Measurements from ENCODE around the gene PSMG3. TPM values are rescaled to one million over a fixed set of nuclear protein-coding genes. Genes with fewer than 3 reads are reported as not detected.

Gene PSMG3
- total and polyA plus RNA-seq, 2 of the 8 experiments (the other 6 are each of a cell fraction or from before 2014, with no cell fraction given): 30.2 to 62.0 TPM

- FAIRE-seq: no peak
- Histone ChIP-seq H4K20me1 (replicated peaks in 1 of 2; ENCODE audit: control insufficient read depth in 1 of 2, insufficient read depth in 2 of 2, low read length in 2 of 2) (peaks cover 0 to 4% of the 10 kb centered on the region in 2 experiments), H4K91ac (replicated peaks; ENCODE audit: insufficient read length, low read length) (no peak overlapping the region), H3K23me2 (ENCODE audit: low read depth, low read length) (peaks cover 15% of the 10 kb centered on the region; the same call in 1 of the 2 replicates), H2AFZ (ENCODE audit: low read length) (no peak overlapping the region), H3K79me2 (ENCODE audit: control insufficient read depth in 1 of 2, insufficient read depth in 2 of 2, low read length in 2 of 2) (no peaks in the 10 kb centered on the region), H3K4me1 (replicated peaks in 1 of 4; ENCODE audit: control insufficient read depth in 3 of 4, insufficient read depth in 4 of 4, low read length in 3 of 4) (no peaks in the 10 kb centered on the region), H3K18ac (ENCODE audit: extremely low read depth, low read length) (no peak overlapping the region), H2AK5ac (ENCODE audit: low read depth, low read length) (no peak overlapping the region), H3K36me3 (ENCODE audit: control insufficient read depth in 2 of 4, insufficient read depth in 4 of 4, low read length in 3 of 4) (no peaks in the 10 kb centered on the region), H3K23ac (ENCODE audit: insufficient read length) (no peak overlapping the region), H2BK20ac (ENCODE audit: low read length) (no peak overlapping the region), H3K14ac (ENCODE audit: insufficient read length) (no peak overlapping the region), H2BK120ac (replicated peaks; ENCODE audit: low read depth, low read length) (no peak overlapping the region), H2BK15ac (ENCODE audit: low read length) (no peak overlapping the region), H3K56ac (replicated peaks; ENCODE audit: insufficient read length, low read depth, low read length) (no peak overlapping the region), H3K9me3 (ENCODE audit: insufficient read depth in 2 of 2, low read depth in 1 of 2, low read length in 1 of 2) (peaks cover under 1 to 3% of the 10 kb centered on the region in 2 experiments; a peak in 2 of 4 replicates), H2BK12ac (ENCODE audit: low read depth, low read length) (no peak overlapping the region), H3K9ac (replicated peaks in 1 of 4; ENCODE audit: extremely low read depth in 1 of 4, low read depth in 3 of 4, low read length in 3 of 4) (no peak overlapping the region), H3K79me1 (ENCODE audit: low read depth, low read length) (no peaks in the 10 kb centered on the region), H3K4me2 (ENCODE audit: insufficient read depth in 1 of 2, low read depth in 2 of 2, low read length in 2 of 2) (no peak overlapping the region), H4K8ac (ENCODE audit: extremely low read depth, insufficient read depth, low read length) (no peak overlapping the region), H3K4ac (replicated peaks; ENCODE audit: insufficient read length, low read depth, low read length) (no peak overlapping the region), H3K27me3 (replicated peaks in 1 of 4; ENCODE audit: control insufficient read depth in 3 of 4, extremely low read depth in 1 of 4, insufficient read depth in 3 of 4, low read length in 3 of 4) (no peaks in the 10 kb centered on the region), H3K4me3 (ENCODE audit: extremely low read depth in 1 of 4, insufficient read depth in 2 of 4, low read depth in 3 of 4, low read length in 4 of 4) (no peak overlapping the region), H2BK5ac (ENCODE audit: low read depth, low read length) (no peak overlapping the region), H4K5ac (ENCODE audit: insufficient read length, low read depth, low read length) (no peak overlapping the region), H3K27ac (ENCODE audit: low read depth, low read length) (no peak overlapping the region)
- DNase-seq (ENCODE audit: low read depth in 1 of 2, low spot score in 2 of 2): no peak
- POLR2A ChIA-PET (ENCODE audit: partially characterized antibody): no interaction called here
- TF ChIP-seq RNF2 (IDR thresholded peaks at IDR 0.05; ENCODE audit: borderline replicate concordance, low read depth, low read length, missing control alignments, poor library complexity, severe bottlenecking) (no peak), BCL11A (IDR thresholded peaks at IDR 0.05; ENCODE audit: low read depth in 2 of 2, low read length in 2 of 2) (no peak)
- WGBS, 2 experiments (ENCODE audit: extremely low coverage in 1 of 2, insufficient coverage in 1 of 2, insufficient read length in 1 of 2, insufficient replicate concordance in 2 of 2, low coverage in 1 of 2, low lambda C conversion rate in 2 of 2, missing lambda C conversion rate in 1 of 2): 93 to 100% methylated on average over 2 to 3 of the region's 4 CpGs
- CTCF ChIA-PET (ENCODE audit: partially characterized antibody): interaction anchor here (1.1 kb wide), 2 partner anchors 16 to 571 kb away, joined by 3 to 4 read pairs; no protein-coding TSS in a partner anchor
Measured at GRCh38 chr7:1593904-1594421, 24.1 kb upstream of the PSMG3 start.
